H9 (cell line): ENCODE results near the gene MYCBP2. TPM values are rescaled to one million over a fixed set of nuclear protein-coding genes. Genes with fewer than 3 reads are reported as not detected.

ENCODE experiments used
- DNase-seq: peaks from one replicate; pipeline ENCODE4 v3.0.0-alpha.2; 2017
- H2AFZ ChIP-seq: one replicate; pipeline ENCODE4 v1.6.1; 2013; ENCODE audit warnings: mild to moderate bottlenecking, low read length, control low read depth, moderate library complexity
- H2AK5ac ChIP-seq: 2 replicates; pipeline ENCODE4 v1.6.1; 2013; ENCODE audit warnings: low read length, control low read depth, mixed read lengths; ENCODE audit not compliant: insufficient read length
- H2BK120ac ChIP-seq: one replicate; pipeline ENCODE4 v1.6.1; 2013; ENCODE audit warnings: low read depth, mild to moderate bottlenecking, low read length, control low read depth, inconsistent platforms; ENCODE audit not compliant: poor library complexity, severe bottlenecking
- H2BK12ac ChIP-seq: 2 replicates; pipeline ENCODE4 v1.6.1; 2013; ENCODE audit warnings: low read length, control low read depth, mixed read lengths, low read depth; ENCODE audit not compliant: insufficient read length
- H2BK15ac ChIP-seq: 2 replicates; pipeline ENCODE4 v1.6.1; 2013; ENCODE audit warnings: low read depth, low read length, control low read depth
- H2BK20ac ChIP-seq: one replicate; pipeline ENCODE4 v1.6.1; 2013; ENCODE audit warnings: low read depth, mild to moderate bottlenecking, low read length, control low read depth, inconsistent platforms; ENCODE audit not compliant: poor library complexity, severe bottlenecking
- H2BK5ac ChIP-seq: 2 replicates; pipeline ENCODE4 v1.6.1; 2013; ENCODE audit warnings: low read length, control low read depth, mixed read lengths; ENCODE audit not compliant: insufficient read length
- H3K14ac ChIP-seq: 2 replicates; pipeline ENCODE4 v1.6.1; 2013; ENCODE audit warnings: low read length, control low read depth; ENCODE audit not compliant: insufficient read depth
- H3K18ac ChIP-seq: 2 replicates; pipeline ENCODE4 v1.6.1; 2013; ENCODE audit warnings: low read depth, mild to moderate bottlenecking, mixed read lengths, low read length, control low read depth; ENCODE audit not compliant: insufficient read length
- H3K23ac ChIP-seq: 2 replicates; pipeline ENCODE4 v1.6.1; 2013; ENCODE audit warnings: low read length, control low read depth, mixed read lengths, low read depth; ENCODE audit not compliant: insufficient read length
- H3K23me2 ChIP-seq: 2 replicates; pipeline ENCODE4 v1.6.1; 2013; ENCODE audit warnings: low read depth, mild to moderate bottlenecking, mixed read lengths, low read length, control low read depth; ENCODE audit not compliant: insufficient read length, poor library complexity, severe bottlenecking
- H3K27ac ChIP-seq: 2 replicates; pipeline ENCODE4 v1.5.1; 2013; ENCODE audit warnings: low read length, control low read depth, mixed read lengths, low read depth; ENCODE audit not compliant: insufficient read length
- H3K27me3 ChIP-seq: 2 replicates; pipeline ENCODE4 v1.6.1; 2013; ENCODE audit warnings: low read length, control low read depth, inconsistent platforms; ENCODE audit not compliant: insufficient read depth
- H3K4ac ChIP-seq: 2 replicates; pipeline ENCODE4 v1.6.1; 2013; ENCODE audit warnings: low read depth, mild to moderate bottlenecking, control low read depth, inconsistent platforms, low read length, moderate library complexity
- H3K4me1 ChIP-seq: 2 replicates; pipeline ENCODE4 v1.6.1; 2013; ENCODE audit warnings: low read length, control low read depth, inconsistent platforms; ENCODE audit not compliant: insufficient read depth
- H3K4me2 ChIP-seq: 2 replicates; pipeline ENCODE4 v1.6.1; 2013; ENCODE audit warnings: low read length, control low read depth, mixed read lengths; ENCODE audit not compliant: insufficient read length, insufficient read depth
- H3K56ac ChIP-seq: 2 replicates; pipeline ENCODE4 v1.6.1; 2013; ENCODE audit warnings: low read depth, mild to moderate bottlenecking, mixed read lengths, low read length, control low read depth; ENCODE audit not compliant: insufficient read length
- H3K79me1 ChIP-seq: 2 replicates; pipeline ENCODE4 v1.6.1; 2013; ENCODE audit warnings: low read depth, mild to moderate bottlenecking, moderate library complexity, low read length, control low read depth, inconsistent platforms; ENCODE audit not compliant: insufficient read depth, poor library complexity, severe bottlenecking
- H3K79me2 ChIP-seq: 2 replicates; pipeline ENCODE4 v1.6.1; 2013; ENCODE audit warnings: low read length, control low read depth, inconsistent platforms; ENCODE audit not compliant: insufficient read depth
- H3K9ac ChIP-seq: 2 replicates; pipeline ENCODE4 v1.6.1; 2013; ENCODE audit warnings: low read length, control low read depth, mixed read lengths; ENCODE audit not compliant: insufficient read length; ENCODE audit errors: extremely low read depth
- H3K9me3 ChIP-seq: one replicate; pipeline ENCODE4 v1.6.1; 2013; ENCODE audit warnings: low read depth, low read length, inconsistent platforms; ENCODE audit not compliant: control insufficient read depth
- H3T11ph ChIP-seq: one replicate; pipeline ENCODE4 v1.6.1; 2013; ENCODE audit warnings: mild to moderate bottlenecking, low read length, control low read depth, inconsistent platforms
- H4K20me1 ChIP-seq: one replicate; pipeline ENCODE4 v1.6.1; 2013; ENCODE audit not compliant: control insufficient read depth, insufficient read length, insufficient read depth
- H4K5ac ChIP-seq: 2 replicates; pipeline ENCODE4 v1.6.1; 2013; ENCODE audit warnings: low read depth, mild to moderate bottlenecking, mixed read lengths, low read length, control low read depth; ENCODE audit not compliant: insufficient read length
- H4K8ac ChIP-seq: replicated peaks from 2 replicates; pipeline ENCODE4 v1.6.1; 2013; ENCODE audit warnings: low read length, control low read depth, mixed read lengths, low read depth; ENCODE audit not compliant: insufficient read length
- H4K91ac ChIP-seq: 2 replicates; pipeline ENCODE4 v1.6.1; 2013; ENCODE audit warnings: low read depth, mild to moderate bottlenecking, moderate library complexity, mixed read lengths, low read length, control low read depth; ENCODE audit not compliant: insufficient read length
- H3K27ac Mint-ChIP-seq, 3 experiments: 2 replicates in 2 of 3; 3 replicates in 1 of 3; pipeline ENCODE4 v1.8.0; 2020 to 2021; ENCODE audit warnings: mixed read lengths in 3 of 3, mild to moderate bottlenecking in 1 of 3, moderate library complexity in 1 of 3
- H3K27me3 Mint-ChIP-seq: 2 replicates; pipeline ENCODE4 v1.8.0; 2021; ENCODE audit warnings: low read depth, mild to moderate bottlenecking, moderate library complexity, mixed read lengths
- H3K36me3 Mint-ChIP-seq, 3 experiments: 2 replicates in 2 of 3; 3 replicates in 1 of 3; pipeline ENCODE4 v1.8.0; 2020 to 2021; ENCODE audit warnings: low read depth in 3 of 3, mixed read lengths in 3 of 3; ENCODE audit not compliant: insufficient read depth in 1 of 3
- H3K4me1 Mint-ChIP-seq, 2 experiments: 2 replicates each; pipeline ENCODE4 v1.8.0; 2020; ENCODE audit warnings: mixed read lengths in 2 of 2
- H3K4me3 Mint-ChIP-seq, 2 experiments: 2 replicates in 1 of 2; 3 replicates in 1 of 2; pipeline ENCODE4 v1.8.0; 2020 to 2021; ENCODE audit warnings: mild to moderate bottlenecking in 2 of 2, mixed read lengths in 2 of 2, moderate library complexity in 1 of 2
- H3K9me3 Mint-ChIP-seq, 2 experiments: 2 replicates in 1 of 2; 3 replicates in 1 of 2; pipeline ENCODE4 v1.8.0; 2020; ENCODE audit warnings: mild to moderate bottlenecking in 2 of 2, mixed read lengths in 2 of 2, moderate library complexity in 1 of 2
- WGBS: extraction: QIAGEN DNeasy Blood & Tissue Kit; methylation state at CpG from one replicate; pipeline ENCODE4 v1.1.7; 2013; ENCODE audit warnings: missing lambda C conversion rate, low lambda C conversion rate, mixed read lengths; ENCODE audit not compliant: insufficient read length; ENCODE audit errors: extremely low coverage; 5-methylcytosine and 5-hydroxymethylcytosine counted together
- total RNA-seq: library from RNA; stranded (reverse); gene quantifications from 2 replicates; pipeline ENCODE4 v1.2.1, GENCODE V29; 2021
- TF ChIP-seq, protein P1 (sequence below): fragments of 200-600 bp; sonication (generic); conservative IDR thresholded peaks from 3 replicates; pipeline ENCODE4 v1.8.0; 2021; ENCODE audit warnings: antibody characterized with exemption, mild to moderate bottlenecking

The MYCBP2 gene
- total RNA-seq, 1 experiment from 2014 or later = 32.0 TPM

DNA sequence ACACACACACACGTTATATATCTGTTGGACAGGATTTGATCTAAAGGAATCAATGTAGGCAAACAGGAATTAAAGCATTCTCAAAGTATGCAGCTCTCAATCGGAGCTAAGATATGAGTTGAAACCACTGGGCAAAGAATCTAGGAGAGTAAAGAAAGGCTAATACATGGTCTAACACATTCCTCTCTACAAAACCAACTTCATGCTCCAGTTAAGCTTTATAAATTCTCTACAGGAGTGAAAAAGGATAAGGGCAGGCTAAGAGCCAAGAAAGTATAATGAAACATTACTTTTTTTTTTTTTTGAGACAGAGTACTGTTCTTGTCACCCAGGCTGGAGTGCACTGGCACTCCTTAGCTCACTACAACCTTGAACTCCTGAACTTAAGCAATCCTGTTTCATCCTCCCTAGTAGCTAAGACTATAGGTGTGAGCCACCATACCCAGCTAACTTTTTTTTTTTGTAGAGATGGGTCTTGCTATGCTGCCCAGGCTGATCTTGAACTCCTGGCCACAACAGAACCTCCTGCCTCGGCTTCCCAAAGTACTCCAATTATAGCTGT is 310.6 kb downstream of the MYCBP2 start:
- H3K9ac ChIP-seq = no peak overlapping the region
- H3T11ph ChIP-seq = no peak overlapping the region
- no peaks in the 10 kb centered on the region for H3K27me3 ChIP-seq
- TF ChIP-seq, protein P1, sequence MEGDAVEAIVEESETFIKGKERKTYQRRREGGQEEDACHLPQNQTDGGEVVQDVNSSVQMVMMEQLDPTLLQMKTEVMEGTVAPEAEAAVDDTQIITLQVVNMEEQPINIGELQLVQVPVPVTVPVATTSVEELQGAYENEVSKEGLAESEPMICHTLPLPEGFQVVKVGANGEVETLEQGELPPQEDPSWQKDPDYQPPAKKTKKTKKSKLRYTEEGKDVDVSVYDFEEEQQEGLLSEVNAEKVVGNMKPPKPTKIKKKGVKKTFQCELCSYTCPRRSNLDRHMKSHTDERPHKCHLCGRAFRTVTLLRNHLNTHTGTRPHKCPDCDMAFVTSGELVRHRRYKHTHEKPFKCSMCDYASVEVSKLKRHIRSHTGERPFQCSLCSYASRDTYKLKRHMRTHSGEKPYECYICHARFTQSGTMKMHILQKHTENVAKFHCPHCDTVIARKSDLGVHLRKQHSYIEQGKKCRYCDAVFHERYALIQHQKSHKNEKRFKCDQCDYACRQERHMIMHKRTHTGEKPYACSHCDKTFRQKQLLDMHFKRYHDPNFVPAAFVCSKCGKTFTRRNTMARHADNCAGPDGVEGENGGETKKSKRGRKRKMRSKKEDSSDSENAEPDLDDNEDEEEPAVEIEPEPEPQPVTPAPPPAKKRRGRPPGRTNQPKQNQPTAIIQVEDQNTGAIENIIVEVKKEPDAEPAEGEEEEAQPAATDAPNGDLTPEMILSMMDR = no peak
- H3K4me1 ChIP-seq = no peaks in the 10 kb centered on the region
- no peak overlapping the region for H2BK20ac ChIP-seq
- H3K9me3 Mint-ChIP-seq = no peaks in the 10 kb centered on the region
- H2BK15ac ChIP-seq = no peak overlapping the region
- H3K23ac ChIP-seq = no peak overlapping the region
- no peak overlapping the region for H3K4me3 Mint-ChIP-seq
- no peak overlapping the region for H3K27ac Mint-ChIP-seq
- H3K4me1 Mint-ChIP-seq = no peaks in the 10 kb centered on the region
- H3K14ac ChIP-seq = no peak overlapping the region
- H3K9me3 ChIP-seq = no peaks in the 10 kb centered on the region
- no peak overlapping the region for H2AFZ ChIP-seq
- no peak overlapping the region for H4K5ac ChIP-seq
- H3K79me1 ChIP-seq = peaks cover 4% of the 10 kb centered on the region
- no peak overlapping the region for H2BK12ac ChIP-seq
- H2AK5ac ChIP-seq = no peak overlapping the region
- H4K91ac ChIP-seq = no peak overlapping the region
- H3K27ac ChIP-seq = no peak overlapping the region
- no peak overlapping the region for H2BK120ac ChIP-seq
- no peak overlapping the region for H3K18ac ChIP-seq
- H3K4me2 ChIP-seq = no peak overlapping the region
- H4K20me1 ChIP-seq = no peaks in the 10 kb centered on the region
- H4K8ac ChIP-seq = no peak overlapping the region
- no CpG with 5 or more reads among the region's 3 CpGs for WGBS
- H3K56ac ChIP-seq = no peak overlapping the region
- H3K23me2 ChIP-seq = no peaks in the 10 kb centered on the region
- H2BK5ac ChIP-seq = no peak overlapping the region
- no peak for DNase-seq
- H3K36me3 Mint-ChIP-seq = peaks cover 11 to 64% (median 61%) of the 10 kb centered on the region in 3 experiments; a peak in 6 of 7 replicates
- no peaks in the 10 kb centered on the region for H3K27me3 Mint-ChIP-seq
- no peaks in the 10 kb centered on the region; the same call in 1 of the 2 replicates for H3K79me2 ChIP-seq
- H3K4ac ChIP-seq = no peak overlapping the region
